Measurements from ENCODE around the gene DAPL1. TPM values are rescaled to one million over a fixed set of nuclear protein-coding genes. Genes with fewer than 3 reads are reported as not detected.

DAPL1 gene
- total RNA-seq, 2 donors from 2014 or later = not detected

GRCh38 chr2:158799181-158799580 lies 4.1 kb downstream of the DAPL1 start:
- Mint-ChIP-seq H3K4me3 (no peak overlapping the region), H3K36me3 (ENCODE audit: low read depth) (no peaks in the 10 kb centered on the region), H3K27ac (no peak overlapping the region), H3K9me3 (no peaks in the 10 kb centered on the region), H3K4me1 (peaks cover 46% of the 10 kb centered on the region), H3K27me3 (ENCODE audit: insufficient read depth) (peaks cover 11% of the 10 kb centered on the region)
- Histone ChIP-seq H3K27me3 (ENCODE audit: control insufficient read depth, insufficient read depth, low read length, poor library complexity, severe bottlenecking) (peaks cover 15% of the 10 kb centered on the region), H3K27ac (ENCODE audit: low read depth, low read length) (no peak overlapping the region), H3K4me1 (ENCODE audit: control insufficient read depth, insufficient read depth, low read length) (peaks cover 24% of the 10 kb centered on the region), H3K9me3 (ENCODE audit: control insufficient read depth, low read length) (no peaks in the 10 kb centered on the region), H3K36me3 (ENCODE audit: control insufficient read depth, insufficient read depth, low read length) (no peaks in the 10 kb centered on the region), H3K4me3 (ENCODE audit: low read length) (no peak overlapping the region), H3K9ac (ENCODE audit: extremely low read depth, low read length, poor library complexity, severe bottlenecking) (no peak overlapping the region)
- 71 to 88% methylated on average over 2 of the region's 2 CpGs for WGBS, 2 experiments (ENCODE audit: insufficient coverage in 1 of 2, insufficient read length in 1 of 2)
- TF ChIP-seq, protein P1, sequence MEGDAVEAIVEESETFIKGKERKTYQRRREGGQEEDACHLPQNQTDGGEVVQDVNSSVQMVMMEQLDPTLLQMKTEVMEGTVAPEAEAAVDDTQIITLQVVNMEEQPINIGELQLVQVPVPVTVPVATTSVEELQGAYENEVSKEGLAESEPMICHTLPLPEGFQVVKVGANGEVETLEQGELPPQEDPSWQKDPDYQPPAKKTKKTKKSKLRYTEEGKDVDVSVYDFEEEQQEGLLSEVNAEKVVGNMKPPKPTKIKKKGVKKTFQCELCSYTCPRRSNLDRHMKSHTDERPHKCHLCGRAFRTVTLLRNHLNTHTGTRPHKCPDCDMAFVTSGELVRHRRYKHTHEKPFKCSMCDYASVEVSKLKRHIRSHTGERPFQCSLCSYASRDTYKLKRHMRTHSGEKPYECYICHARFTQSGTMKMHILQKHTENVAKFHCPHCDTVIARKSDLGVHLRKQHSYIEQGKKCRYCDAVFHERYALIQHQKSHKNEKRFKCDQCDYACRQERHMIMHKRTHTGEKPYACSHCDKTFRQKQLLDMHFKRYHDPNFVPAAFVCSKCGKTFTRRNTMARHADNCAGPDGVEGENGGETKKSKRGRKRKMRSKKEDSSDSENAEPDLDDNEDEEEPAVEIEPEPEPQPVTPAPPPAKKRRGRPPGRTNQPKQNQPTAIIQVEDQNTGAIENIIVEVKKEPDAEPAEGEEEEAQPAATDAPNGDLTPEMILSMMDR (conservative IDR thresholded peaks at IDR 0.05) = no peak
- no peak for DNase-seq

DNA sequence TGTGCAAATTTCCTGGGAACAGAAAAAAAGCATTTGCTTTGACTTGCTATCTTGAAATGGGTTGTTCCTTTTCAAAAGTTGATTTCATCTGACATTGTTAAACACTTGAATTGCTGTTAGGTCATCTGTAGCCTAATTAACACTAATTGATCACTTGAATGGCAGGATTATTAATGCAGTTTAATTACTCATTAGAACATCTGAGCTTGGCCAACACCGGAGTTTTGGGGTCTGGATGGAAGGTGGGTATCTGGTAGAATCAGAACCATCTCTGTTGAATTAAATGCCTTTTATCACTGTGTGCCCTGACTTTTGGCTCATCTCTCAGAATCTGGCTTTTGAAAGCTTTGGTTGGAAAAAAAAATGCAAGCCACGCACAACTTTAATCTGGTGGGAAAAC lies 8.4 kb downstream of the DAPL1 start:
- no peak overlapping the region for H3K27ac Mint-ChIP-seq
- DNase-seq = no peak
- Histone ChIP-seq H3K9ac (ENCODE audit: extremely low read depth, low read length, poor library complexity, severe bottlenecking) (no peak overlapping the region), H3K27me3 (ENCODE audit: control insufficient read depth, insufficient read depth, low read length, poor library complexity, severe bottlenecking) (no peaks in the 10 kb centered on the region), H3K27ac (ENCODE audit: low read depth, low read length) (no peak overlapping the region), H3K4me1 (ENCODE audit: control insufficient read depth, insufficient read depth, low read length) (peaks cover 6% of the 10 kb centered on the region), H3K9me3 (ENCODE audit: control insufficient read depth, low read length) (no peaks in the 10 kb centered on the region), H3K4me3 (ENCODE audit: low read length) (no peak overlapping the region), H3K36me3 (ENCODE audit: control insufficient read depth, insufficient read depth, low read length) (no peaks in the 10 kb centered on the region)
- H3K4me1 Mint-ChIP-seq = peaks cover 13% of the 10 kb centered on the region
- H3K36me3 Mint-ChIP-seq (ENCODE audit: low read depth) = no peaks in the 10 kb centered on the region
- TF ChIP-seq, protein P1 (conservative IDR thresholded peaks at IDR 0.05) = no peak
- 97 to 100% methylated on average over 2 of the region's 2 CpGs for whole genome bisulfite sequencing, 2 experiments (ENCODE audit: insufficient coverage in 1 of 2, insufficient read length in 1 of 2)
- H3K27me3 Mint-ChIP-seq (ENCODE audit: insufficient read depth) = no peaks in the 10 kb centered on the region
- H3K4me3 Mint-ChIP-seq = no peak overlapping the region
- no peaks in the 10 kb centered on the region for H3K9me3 Mint-ChIP-seq

DNA sequence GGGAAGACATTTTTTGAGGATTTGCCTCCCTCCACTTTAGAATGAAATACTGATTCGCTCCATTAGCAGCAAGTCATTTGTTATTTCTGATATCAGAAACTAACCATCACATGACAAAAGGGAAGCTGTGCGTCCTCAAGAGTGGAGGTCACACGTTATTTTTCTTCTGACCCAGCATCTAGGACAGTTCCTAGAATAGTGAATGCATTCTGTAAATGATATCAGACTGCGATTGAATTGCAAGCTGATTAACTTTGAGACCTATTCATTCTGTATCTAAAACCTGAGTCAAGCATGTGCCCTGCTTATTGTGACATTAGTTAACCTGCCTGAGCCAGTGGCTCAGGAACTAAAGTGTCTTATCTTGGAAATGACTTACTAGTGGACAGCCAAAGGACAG lies 10.1 kb downstream of the DAPL1 start:
- no peak overlapping the region for H3K9ac ChIP-seq (ENCODE audit: extremely low read depth, low read length, poor library complexity, severe bottlenecking)
- no peaks in the 10 kb centered on the region for H3K9me3 ChIP-seq (ENCODE audit: control insufficient read depth, low read length)
- Mint-ChIP-seq H3K36me3 (ENCODE audit: low read depth) (no peaks in the 10 kb centered on the region), H3K4me3 (no peak overlapping the region), H3K9me3 (no peaks in the 10 kb centered on the region), H3K4me1 (peaks cover 5% of the 10 kb centered on the region), H3K27me3 (ENCODE audit: insufficient read depth) (no peaks in the 10 kb centered on the region), H3K27ac (no peak overlapping the region)
- DNase-seq = no peak
- H3K4me1 ChIP-seq (ENCODE audit: control insufficient read depth, insufficient read depth, low read length) = no peaks in the 10 kb centered on the region
- H3K36me3 ChIP-seq (ENCODE audit: control insufficient read depth, insufficient read depth, low read length) = no peaks in the 10 kb centered on the region
- 93 to 96% methylated on average over 4 of the region's 4 CpGs for WGBS, 2 experiments (ENCODE audit: insufficient coverage in 1 of 2, insufficient read length in 1 of 2)
- no peak overlapping the region for H3K4me3 ChIP-seq (ENCODE audit: low read length)
- H3K27me3 ChIP-seq (ENCODE audit: control insufficient read depth, insufficient read depth, low read length, poor library complexity, severe bottlenecking) = no peaks in the 10 kb centered on the region
- H3K27ac ChIP-seq (ENCODE audit: low read depth, low read length) = no peak overlapping the region
- TF ChIP-seq, protein P1 (conservative IDR thresholded peaks at IDR 0.05) = no peak

All from endodermal cell (in vitro differentiated cells).